Spleen (tissue), 7 donors: ENCODE data around the gene PLEKHA1.

ENCODE experiments used
- CTCF ChIP-seq, 11 experiments: fragments of 200-600 bp in 7 of 11; fragments of 450-650 bp in 4 of 11; sonication (generic) in 4 of 11; IDR thresholded peaks in 8 of 11; conservative IDR thresholded peaks in 3 of 11; 1 replicate in 7 of 11; 2 replicates in 4 of 11; pipeline versions ENCODE4 v1.4.0 to v1.8.0; 2016 to 2021; ENCODE audit warnings: antibody characterized with exemption in 11 of 11, inconsistent platforms in 4 of 11, mild to moderate bottlenecking in 1 of 11
- POLR2A ChIP-seq, 3 donors: fragments of 450-650 bp; IDR thresholded peaks; one replicate each; pipeline ENCODE4 v1.5.1; 2017; ENCODE audit warnings: antibody characterized with exemption in 3 of 3, mild to moderate bottlenecking in 1 of 3
- POLR2AphosphoS5 ChIP-seq, 3 donors: sonication (generic); formaldehyde crosslinking; IDR thresholded peaks; one replicate each; pipeline ENCODE4 v1.5.1; 2017; ENCODE audit warnings: antibody characterized with exemption in 3 of 3
- donor health status: DM: no; HTN: no; CAD: no; lungs with moderate emphysema.
- donor health status: DM: no; HTN: no; CAD: no.
- donor health status: DM: no; HTN: no; CAD: no.

GRCh38 chr10:122421054-122421625 is 46.6 kb downstream of the PLEKHA1 start:
- TF ChIP-seq POLR2A (IDR thresholded peaks at IDR 0.05) (no peak), CTCF (IDR thresholded peaks at IDR 0.05 in 8 of 11, conservative IDR thresholded peaks at IDR 0.05 in 3 of 11) (no peak), POLR2AphosphoS5 (IDR thresholded peaks at IDR 0.05) (no peak)
